Naive thymus-derived CD4-positive, alpha-beta T cell (primary cell): ENCODE measurements around the gene RYK. TPM values are rescaled to one million over a fixed set of nuclear protein-coding genes. Genes with fewer than 3 reads are reported as not detected.

Experiments used
- ATAC-seq: fragments of 150-1000 bp; cut with Tn5 transposase; 2 replicates; pipeline ENCODE4 v1.10.0; 2021; ENCODE audit warnings: mild to moderate bottlenecking, moderate library complexity
- CTCF ChIA-PET: fragments of 350-600 bp; sonication (Branson Sonifier 250); formaldehyde crosslinking; loops from one replicate; lab custom pipeline; 2021; ENCODE audit warnings: antibody characterized with exemption; lab: Charles Lee
- POLR2A ChIA-PET: fragments of 350-600 bp; sonication (Branson Sonifier 250); formaldehyde crosslinking; loops from one replicate; lab custom pipeline; 2021; ENCODE audit warnings: antibody characterized with exemption, inconsistent platforms; lab: Charles Lee
- DNase-seq, 9 donors: peaks; one replicate each; pipeline versions ENCODE4 v3.0.0 to v3.0.0-alpha.2; 2020 to 2022; ENCODE audit warnings: mixed read lengths in 1 of 9
- H3K27ac ChIP-seq: one replicate; pipeline ENCODE4 v1.7.0; 2013; ENCODE audit warnings: mild to moderate bottlenecking, low read depth, low read length, moderate library complexity
- H3K27me3 ChIP-seq, 2 donors: one replicate each; pipeline ENCODE4 v1.7.0; 2013; ENCODE audit warnings: low read length in 2 of 2, mild to moderate bottlenecking in 2 of 2, moderate library complexity in 2 of 2; ENCODE audit not compliant: control insufficient read depth in 2 of 2, insufficient read depth in 2 of 2
- H3K36me3 ChIP-seq, 3 experiments: 1 replicate in 2 of 3; 2 replicates in 1 of 3; pipeline ENCODE4 v1.7.0; 2013; ENCODE audit warnings: low read length in 3 of 3, mild to moderate bottlenecking in 3 of 3, moderate library complexity in 1 of 3; ENCODE audit not compliant: insufficient read depth in 3 of 3, control insufficient read depth in 2 of 3
- H3K4me1 ChIP-seq, 2 donors: one replicate each; pipeline ENCODE4 v1.7.0; 2013; ENCODE audit warnings: low read length in 2 of 2, mild to moderate bottlenecking in 2 of 2, moderate library complexity in 1 of 2; ENCODE audit not compliant: control insufficient read depth in 2 of 2, insufficient read depth in 2 of 2
- H3K4me3 ChIP-seq: 2 replicates; pipeline ENCODE4 v1.7.0; 2013; ENCODE audit warnings: mild to moderate bottlenecking, low read length
- H3K9me3 ChIP-seq, 3 experiments: 1 replicate in 2 of 3; 2 replicates in 1 of 3; pipeline ENCODE4 v1.7.0; 2013; ENCODE audit warnings: low read length in 3 of 3; ENCODE audit not compliant: control insufficient read depth in 2 of 3
- H3K27ac Mint-ChIP-seq, 9 donors: one replicate each; pipeline ENCODE4 v1.8.0; 2020 to 2022; ENCODE audit warnings: mixed read lengths in 9 of 9, mild to moderate bottlenecking in 8 of 9, moderate library complexity in 5 of 9, inconsistent platforms in 2 of 9
- H3K27me3 Mint-ChIP-seq, 5 donors: one replicate each; pipeline ENCODE4 v1.8.0; 2021 to 2022; ENCODE audit warnings: mixed read lengths in 5 of 5, mild to moderate bottlenecking in 1 of 5
- H3K36me3 Mint-ChIP-seq, 5 donors: one replicate each; pipeline ENCODE4 v1.8.0; 2020 to 2022; ENCODE audit warnings: mixed read lengths in 5 of 5, mild to moderate bottlenecking in 3 of 5, inconsistent platforms in 1 of 5
- H3K4me1 Mint-ChIP-seq, 7 donors: one replicate each; pipeline ENCODE4 v1.8.0; 2020 to 2022; ENCODE audit warnings: mixed read lengths in 7 of 7, mild to moderate bottlenecking in 3 of 7, inconsistent platforms in 1 of 7
- H3K4me3 Mint-ChIP-seq, 10 donors: one replicate each; pipeline ENCODE4 v1.8.0; 2020 to 2022; ENCODE audit warnings: mild to moderate bottlenecking in 10 of 10, mixed read lengths in 10 of 10, moderate library complexity in 6 of 10, inconsistent platforms in 2 of 10
- H3K9me3 Mint-ChIP-seq, 11 donors: one replicate each; pipeline ENCODE4 v1.8.0; 2020 to 2022; ENCODE audit warnings: mixed read lengths in 11 of 11, mild to moderate bottlenecking in 4 of 11, inconsistent platforms in 1 of 11, moderate library complexity in 1 of 11
- intact Hi-C, 2 donors: fragments of 100-400 bp; cut with micrococcal nuclease; formaldehyde crosslinking; loops; one replicate each; pipeline ENCODE4 v1.15.1; 2023
- polyA plus RNA-seq, 2 donors: library from polyadenylated mRNA; unstranded; fragments of 300-500 nt; fragmentation: Illumina TruSeq; gene quantifications; one replicate each; pipeline ENCODE4 v1.2.3, GENCODE V29; 2021
- total RNA-seq, 6 experiments: library from RNA in 5 of 6; stranded (reverse) in 5 of 6; gene quantifications; 1 replicate in 5 of 6; 2 replicates in 1 of 6; pipeline ENCODE4 v1.2.3 and lab custom pipeline; 2021 to 2026

Gene RYK
- total and polyA plus RNA-seq, 7 experiments from 2014 or later: 6.9 to 53.5 (median 44.8) TPM

GRCh38 chr3:134239538-134239937, 11.1 kb downstream of the RYK start:
- DNase-seq (no peak), ATAC-seq (peak; percentile 22)
- POLR2A ChIA-PET: no interaction called here
- Histone ChIP-seq H3K36me3 (no peaks in the 10 kb centered on the region), H3K27me3 (no peaks in the 10 kb centered on the region), H3K9me3 (no peaks in the 10 kb centered on the region), H3K4me1 (peaks cover 9 to 20% of the 10 kb centered on the region in 2 donors), H3K27ac (no peak overlapping the region), H3K4me3 (no peak overlapping the region)
- Mint-ChIP-seq H3K4me3 (peak overlapping the region in 2 of 10 donors; percentile 3 to 43), H3K36me3 (peaks cover 0 to 3% (median 0%) of the 10 kb centered on the region in 5 donors), H3K27ac (peak overlapping the region in 2 of 9 donors; percentile 32 to 55), H3K4me1 (peaks cover 19 to 95% (median 88%) of the 10 kb centered on the region in 7 donors), H3K9me3 (no peaks in the 10 kb centered on the region), H3K27me3 (peaks cover 0 to 26% (median 0%) of the 10 kb centered on the region in 5 donors)
- CTCF ChIA-PET: interaction anchor here (1.0 kb wide), 1 partner anchor 17 kb away, joined by 3 read pairs; no protein-coding TSS in a partner anchor
- intact Hi-C loops: no loop called here

- Histone ChIP-seq H3K4me3 (no peak overlapping the region), H3K27me3 (no peaks in the 10 kb centered on the region), H3K9me3 (no peaks in the 10 kb centered on the region), H3K27ac (no peak overlapping the region), H3K36me3 (no peaks in the 10 kb centered on the region), H3K4me1 (peaks cover 12 to 20% of the 10 kb centered on the region in 2 donors)
- Mint-ChIP-seq H3K4me3 (peak overlapping the region in 7 of 10 donors; percentile 1 to 60 (median 19)), H3K36me3 (peaks cover 0 to 7% (median 0%) of the 10 kb centered on the region in 5 donors), H3K27ac (peak overlapping the region in 5 of 9 donors; percentile 2 to 28 (median 13)), H3K9me3 (no peaks in the 10 kb centered on the region), H3K4me1 (peaks cover 16 to 93% (median 80%) of the 10 kb centered on the region in 7 donors), H3K27me3 (peaks cover 0 to 23% (median 0%) of the 10 kb centered on the region in 5 donors)
- POLR2A ChIA-PET: interaction anchor here (0.6 to 1.0 kb wide), 2 partner anchors 11 to 248 kb away, joined by 3 to 4 read pairs; partner anchors contain the start of genes ANAPC13 and CEP63
- intact Hi-C loops: no loop called here
- ATAC-seq (no peak), DNase-seq (no peak)
- CTCF ChIA-PET: no interaction called here
Measured at GRCh38 chr3:134237454-134238145, 13.1 kb downstream of the RYK start.

GRCh38 chr3:134236505-134237170, 14.0 kb downstream of the RYK start:
- ChIA-PET CTCF (no interaction called here), POLR2A (interaction anchor here (1.1 kb wide), 1 partner anchor 14 kb away, joined by 4 read pairs; the partner anchor contains the start of gene RYK)
- H3K4me1 Mint-ChIP-seq: peaks cover 22 to 96% (median 83%) of the 10 kb centered on the region in 7 donors
- no peaks in the 10 kb centered on the region for H3K9me3 ChIP-seq
- ATAC-seq (no peak), DNase-seq (no peak)
- peaks cover 22% of the 10 kb centered on the region in 2 donors for H3K4me1 ChIP-seq
- intact Hi-C loops: no loop called here
- peaks cover 0 to 20% (median 0%) of the 10 kb centered on the region in 5 donors for H3K27me3 Mint-ChIP-seq
- no peak overlapping the region for H3K4me3 ChIP-seq
- peak overlapping the region in 8 of 10 donors; percentile 8 to 65 (median 40) for H3K4me3 Mint-ChIP-seq
- no peaks in the 10 kb centered on the region for H3K9me3 Mint-ChIP-seq
- H3K27ac ChIP-seq: no peak overlapping the region
- peaks cover 0 to 7% (median 0%) of the 10 kb centered on the region in 5 donors for H3K36me3 Mint-ChIP-seq
- no peaks in the 10 kb centered on the region for H3K27me3 ChIP-seq
- peak overlapping the region in 4 of 9 donors; percentile 3 to 40 (median 9) for H3K27ac Mint-ChIP-seq
- H3K36me3 ChIP-seq: no peaks in the 10 kb centered on the region

GRCh38 chr3:134235577-134236076, 15.0 kb downstream of the RYK start:
- Mint-ChIP-seq H3K4me1 (peaks cover 22 to 97% (median 83%) of the 10 kb centered on the region in 7 donors), H3K4me3 (peak overlapping the region in 7 of 10 donors; percentile 8 to 65 (median 30)), H3K27me3 (peaks cover 0 to 19% (median 0%) of the 10 kb centered on the region in 5 donors), H3K36me3 (peaks cover 0 to 3% (median 0%) of the 10 kb centered on the region in 5 donors), H3K9me3 (no peaks in the 10 kb centered on the region), H3K27ac (peak overlapping the region in 4 of 9 donors; percentile 3 to 13 (median 9))
- Histone ChIP-seq H3K4me1 (peaks cover 22 to 28% of the 10 kb centered on the region in 2 donors), H3K36me3 (no peaks in the 10 kb centered on the region), H3K27ac (no peak overlapping the region), H3K4me3 (no peak overlapping the region), H3K9me3 (no peaks in the 10 kb centered on the region), H3K27me3 (no peaks in the 10 kb centered on the region)
- ChIA-PET POLR2A (no interaction called here), CTCF (no interaction called here)
- intact Hi-C loops: no loop called here
- ATAC-seq: no peak
- no peak for DNase-seq

- Histone ChIP-seq H3K36me3 (no peaks in the 10 kb centered on the region), H3K27ac (no peak overlapping the region), H3K27me3 (no peaks in the 10 kb centered on the region), H3K4me3 (no peak overlapping the region), H3K4me1 (peaks cover 17 to 19% of the 10 kb centered on the region in 2 donors), H3K9me3 (no peaks in the 10 kb centered on the region)
- Mint-ChIP-seq H3K4me1 (peaks cover 18 to 97% (median 85%) of the 10 kb centered on the region in 7 donors), H3K4me3 (peak overlapping the region in 3 of 10 donors; percentile 30 to 49 (median 46)), H3K9me3 (no peaks in the 10 kb centered on the region), H3K27ac (no peak overlapping the region), H3K27me3 (peaks cover 0 to 21% (median 0%) of the 10 kb centered on the region in 5 donors), H3K36me3 (peaks cover 0 to 9% (median 0%) of the 10 kb centered on the region in 5 donors)
- ATAC-seq (peak; percentile 24), DNase-seq (no peak)
- CTCF ChIA-PET: interaction anchor here (0.6 kb wide), 1 partner anchor 75 kb away, joined by 3 read pairs; no protein-coding TSS in a partner anchor
- POLR2A ChIA-PET: interaction anchor here (1.1 kb wide), 1 partner anchor 8 kb away, joined by 3 read pairs; no protein-coding TSS in a partner anchor
- intact Hi-C loops: loop anchor here in 1 of 2 donors (1.0 to 2.0 kb wide), 2 partner anchors 10 to 16 kb away; no protein-coding TSS in a partner anchor
Measured at GRCh38 chr3:134232951-134233350, 17.7 kb downstream of the RYK start.

- H3K36me3 ChIP-seq: no peaks in the 10 kb centered on the region
- H3K27ac Mint-ChIP-seq: peak overlapping the region in 4 of 9 donors; percentile 4 to 78 (median 16)
- ATAC-seq: peak; percentile 56
- H3K4me3 Mint-ChIP-seq: peak overlapping the region in 6 of 10 donors; percentile 29 to 53 (median 40)
- peaks cover 0 to 10% (median 0%) of the 10 kb centered on the region in 5 donors for H3K36me3 Mint-ChIP-seq
- H3K9me3 Mint-ChIP-seq: no peaks in the 10 kb centered on the region
- no peak overlapping the region for H3K27ac ChIP-seq
- peaks cover 18 to 97% (median 79%) of the 10 kb centered on the region in 7 donors for H3K4me1 Mint-ChIP-seq
- peaks cover 12 to 13% of the 10 kb centered on the region in 2 donors for H3K4me1 ChIP-seq
- CTCF ChIA-PET: interaction anchor here (0.6 to 0.8 kb wide), 2 partner anchors 18 to 76 kb away, joined by 3 read pairs; no protein-coding TSS in a partner anchor
- no peak for DNase-seq
- H3K9me3 ChIP-seq: no peaks in the 10 kb centered on the region
- POLR2A ChIA-PET: interaction anchor here (1.1 kb wide), 1 partner anchor 7 kb away, joined by 3 read pairs; no protein-coding TSS in a partner anchor
- H3K27me3 ChIP-seq: no peaks in the 10 kb centered on the region
- intact Hi-C loops: loop anchor here in 1 of 2 donors (1.0 to 2.0 kb wide), 2 partner anchors 11 to 17 kb away; no protein-coding TSS in a partner anchor
- peaks cover 0 to 16% (median 0%) of the 10 kb centered on the region in 5 donors for H3K27me3 Mint-ChIP-seq
- H3K4me3 ChIP-seq: no peak overlapping the region
Measured at GRCh38 chr3:134232151-134232550, 18.5 kb downstream of the RYK start.
